Measurements from ENCODE around the gene SMAP1.

The SMAP1 gene

DNA sequence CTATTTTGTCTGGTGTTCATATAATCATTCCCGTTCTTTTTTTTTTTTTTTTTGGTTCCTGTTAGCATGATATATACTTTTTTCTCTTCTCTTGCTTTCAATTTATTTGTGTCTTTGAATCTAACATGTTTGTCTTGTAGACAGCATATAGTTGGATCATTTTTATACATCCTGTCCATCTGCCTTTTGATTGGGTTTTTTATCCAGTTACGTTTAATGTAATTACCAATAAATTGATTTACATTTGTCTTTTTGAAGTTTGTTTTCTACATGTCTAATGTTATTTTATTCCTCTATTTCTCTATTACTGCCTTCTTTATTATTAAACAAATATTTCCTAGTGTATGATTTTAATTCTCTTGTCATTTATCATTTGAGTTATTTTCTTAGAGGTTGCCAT is 204.8 kb downstream of the SMAP1 start:
- no peak for DNase-seq (ENCODE audit: low read depth, low spot score)
- H3K9me3 ChIP-seq (ENCODE audit: insufficient read depth, low read length) = peaks cover 19% of the 10 kb centered on the region
- no peaks in the 10 kb centered on the region for H3K4me1 ChIP-seq (ENCODE audit: insufficient read depth, insufficient read length)
- H3K36me3 ChIP-seq (ENCODE audit: insufficient read depth, insufficient read length, low read length) = no peaks in the 10 kb centered on the region
- H3K27me3 ChIP-seq (ENCODE audit: insufficient read depth, insufficient read length) = no peaks in the 10 kb centered on the region
- no peak overlapping the region for H3K4me3 ChIP-seq (ENCODE audit: insufficient read length, low read depth)
- no peak overlapping the region for H3K9ac ChIP-seq (ENCODE audit: insufficient read length, low read depth)
- no peak for TF ChIP-seq ZNF274 (IDR thresholded peaks at IDR 0.05; ENCODE audit: low read depth, low read length)
- no peak for TF ChIP-seq SUZ12 (IDR thresholded peaks at IDR 0.05; ENCODE audit: extremely low read depth, insufficient read depth, insufficient read length)
- no peak for TF ChIP-seq YY1 (IDR thresholded peaks at IDR 0.05; ENCODE audit: insufficient read depth, insufficient read length)

DNA sequence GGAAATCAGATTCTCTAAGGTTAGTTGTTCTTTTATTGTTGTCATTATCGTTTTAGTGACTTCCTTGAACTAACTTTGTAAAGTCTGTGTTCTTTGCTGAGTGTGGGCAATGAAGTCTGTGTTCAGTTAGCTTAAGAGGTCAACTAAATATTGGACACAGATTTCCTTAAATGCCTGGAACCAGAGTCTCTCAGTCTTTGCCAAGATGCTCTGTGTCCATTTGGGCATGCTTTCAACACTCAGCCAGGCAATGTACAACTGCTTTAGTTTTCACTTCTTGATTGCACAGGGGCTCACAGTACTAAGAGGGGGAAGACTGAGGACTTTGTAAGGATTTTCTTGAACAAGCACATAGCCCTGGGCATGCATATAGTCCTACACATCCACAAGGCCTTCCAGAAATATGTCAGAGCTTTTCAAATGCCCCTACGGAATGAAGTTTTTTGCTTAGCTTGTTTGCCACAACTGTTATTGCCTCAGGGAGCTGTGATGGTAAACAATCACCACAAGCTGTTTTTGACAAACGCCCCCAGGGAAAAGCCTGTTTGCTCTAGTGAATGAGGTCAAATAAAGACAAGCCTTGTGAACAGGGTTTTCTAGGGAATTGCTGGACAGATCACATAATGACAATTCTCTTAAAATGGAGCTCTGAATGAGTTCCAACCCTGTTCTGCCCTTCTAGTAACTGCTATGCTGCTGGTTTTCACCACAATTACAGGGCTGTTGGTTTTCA is 206.7 kb downstream of the SMAP1 start:
- H3K9ac ChIP-seq (ENCODE audit: insufficient read length, low read depth) = no peak overlapping the region
- TF ChIP-seq SUZ12 (IDR thresholded peaks at IDR 0.05; ENCODE audit: extremely low read depth, insufficient read depth, insufficient read length) (no peak), YY1 (IDR thresholded peaks at IDR 0.05; ENCODE audit: insufficient read depth, insufficient read length) (no peak), ZNF274 (IDR thresholded peaks at IDR 0.05; ENCODE audit: low read depth, low read length) (no peak)
- DNase-seq (ENCODE audit: low read depth, low spot score) = no peak
- no peaks in the 10 kb centered on the region for H3K4me1 ChIP-seq (ENCODE audit: insufficient read depth, insufficient read length)
- H3K4me3 ChIP-seq (ENCODE audit: insufficient read length, low read depth) = no peak overlapping the region
- H3K9me3 ChIP-seq (ENCODE audit: insufficient read depth, low read length) = peaks cover 19% of the 10 kb centered on the region
- H3K36me3 ChIP-seq (ENCODE audit: insufficient read depth, insufficient read length, low read length) = no peaks in the 10 kb centered on the region
- no peaks in the 10 kb centered on the region for H3K27me3 ChIP-seq (ENCODE audit: insufficient read depth, insufficient read length)

GRCh38 chr6:70879496-70879895 is 211.8 kb downstream of the SMAP1 start:
- no peaks in the 10 kb centered on the region for H3K4me1 ChIP-seq (ENCODE audit: insufficient read depth, insufficient read length)
- H3K27me3 ChIP-seq (ENCODE audit: insufficient read depth, insufficient read length) = no peaks in the 10 kb centered on the region
- DNase-seq (ENCODE audit: low read depth, low spot score) = no peak
- no peak overlapping the region for H3K4me3 ChIP-seq (ENCODE audit: insufficient read length, low read depth)
- TF ChIP-seq SUZ12 (IDR thresholded peaks at IDR 0.05; ENCODE audit: extremely low read depth, insufficient read depth, insufficient read length) (no peak), YY1 (IDR thresholded peaks at IDR 0.05; ENCODE audit: insufficient read depth, insufficient read length) (no peak), ZNF274 (IDR thresholded peaks at IDR 0.05; ENCODE audit: low read depth, low read length) (no peak)
- no peaks in the 10 kb centered on the region for H3K36me3 ChIP-seq (ENCODE audit: insufficient read depth, insufficient read length, low read length)
- H3K9me3 ChIP-seq (ENCODE audit: insufficient read depth, low read length) = no peaks in the 10 kb centered on the region
- no peak overlapping the region for H3K9ac ChIP-seq (ENCODE audit: insufficient read length, low read depth)

DNA sequence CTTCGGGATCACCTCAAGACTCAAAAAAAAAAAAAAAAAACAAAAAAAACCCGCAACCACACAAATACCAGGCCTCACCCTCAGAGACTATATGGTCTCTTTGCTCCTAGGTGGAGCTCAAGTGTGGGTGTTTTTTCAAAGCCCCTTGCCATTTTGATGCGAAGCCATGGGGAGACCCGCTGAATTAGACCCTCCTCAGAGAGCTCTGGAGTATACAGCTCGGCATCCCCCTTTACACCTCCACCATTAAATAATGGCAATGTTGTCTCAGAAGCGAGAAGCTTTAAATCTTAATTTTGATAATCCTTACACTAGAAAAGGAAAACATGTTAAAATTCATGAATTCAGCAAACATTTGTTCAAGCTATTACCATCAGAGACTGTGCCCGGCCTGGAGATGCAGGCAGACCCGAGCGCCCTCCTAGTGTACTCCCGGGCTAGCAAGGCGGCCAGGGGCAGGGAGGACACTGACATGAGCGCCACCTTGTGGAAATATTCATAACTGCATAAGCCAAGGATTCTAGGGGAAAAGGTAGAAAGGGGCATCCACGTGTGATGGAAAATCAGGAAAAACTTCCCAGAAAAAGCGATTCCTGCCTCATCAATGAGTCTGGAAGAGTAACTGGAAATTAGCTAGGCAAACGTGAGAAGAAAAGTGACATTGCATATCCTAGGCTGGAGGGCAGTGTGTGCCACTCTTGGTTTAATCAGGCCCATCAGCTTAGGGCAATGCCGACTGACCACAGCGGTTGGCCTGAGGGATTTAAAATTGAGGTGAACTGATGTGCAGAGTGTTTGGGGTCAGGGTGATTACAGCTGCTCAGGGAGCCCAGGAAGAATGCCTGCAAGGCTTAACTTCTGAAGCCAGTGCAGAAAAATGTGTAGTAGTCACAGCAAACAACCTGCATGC is 216.6 kb downstream of the SMAP1 start:
- peak; percentile 58 for DNase-seq (ENCODE audit: low read depth, low spot score)
- Histone ChIP-seq H3K27me3 (ENCODE audit: insufficient read depth, insufficient read length) (no peaks in the 10 kb centered on the region), H3K9ac (ENCODE audit: insufficient read length, low read depth) (no peak overlapping the region), H3K4me3 (ENCODE audit: insufficient read length, low read depth) (no peak overlapping the region), H3K4me1 (ENCODE audit: insufficient read depth, insufficient read length) (no peaks in the 10 kb centered on the region), H3K9me3 (ENCODE audit: insufficient read depth, low read length) (no peaks in the 10 kb centered on the region), H3K36me3 (ENCODE audit: insufficient read depth, insufficient read length, low read length) (no peaks in the 10 kb centered on the region)
- TF ChIP-seq YY1 (IDR thresholded peaks at IDR 0.05; ENCODE audit: insufficient read depth, insufficient read length) = no peak
- no peak for TF ChIP-seq ZNF274 (IDR thresholded peaks at IDR 0.05; ENCODE audit: low read depth, low read length)
- no peak for TF ChIP-seq SUZ12 (IDR thresholded peaks at IDR 0.05; ENCODE audit: extremely low read depth, insufficient read depth, insufficient read length)

- Histone ChIP-seq H3K27me3 (ENCODE audit: insufficient read depth, insufficient read length) (no peaks in the 10 kb centered on the region), H3K4me1 (ENCODE audit: insufficient read depth, insufficient read length) (no peaks in the 10 kb centered on the region), H3K9ac (ENCODE audit: insufficient read length, low read depth) (no peak overlapping the region), H3K9me3 (ENCODE audit: insufficient read depth, low read length) (no peaks in the 10 kb centered on the region), H3K36me3 (ENCODE audit: insufficient read depth, insufficient read length, low read length) (no peaks in the 10 kb centered on the region), H3K4me3 (ENCODE audit: insufficient read length, low read depth) (no peak overlapping the region)
- TF ChIP-seq YY1 (IDR thresholded peaks at IDR 0.05; ENCODE audit: insufficient read depth, insufficient read length) (no peak), SUZ12 (IDR thresholded peaks at IDR 0.05; ENCODE audit: extremely low read depth, insufficient read depth, insufficient read length) (no peak), ZNF274 (IDR thresholded peaks at IDR 0.05; ENCODE audit: low read depth, low read length) (no peak)
- DNase-seq (ENCODE audit: low read depth, low spot score) = no peak
Measured at GRCh38 chr6:70886071-70886470, 218.4 kb downstream of the SMAP1 start.

- no peaks in the 10 kb centered on the region for H3K9me3 ChIP-seq (ENCODE audit: insufficient read depth, low read length)
- H3K36me3 ChIP-seq (ENCODE audit: insufficient read depth, insufficient read length, low read length) = no peaks in the 10 kb centered on the region
- DNase-seq (ENCODE audit: low read depth, low spot score) = no peak
- no peak overlapping the region for H3K4me3 ChIP-seq (ENCODE audit: insufficient read length, low read depth)
- no peak for TF ChIP-seq YY1 (IDR thresholded peaks at IDR 0.05; ENCODE audit: insufficient read depth, insufficient read length)
- no peaks in the 10 kb centered on the region for H3K4me1 ChIP-seq (ENCODE audit: insufficient read depth, insufficient read length)
- H3K27me3 ChIP-seq (ENCODE audit: insufficient read depth, insufficient read length) = no peaks in the 10 kb centered on the region
- no peak overlapping the region for H3K9ac ChIP-seq (ENCODE audit: insufficient read length, low read depth)
Measured at GRCh38 chr6:70886661-70887060, 219.0 kb downstream of the SMAP1 start.

GRCh38 chr6:70889270-70889669 is 221.6 kb downstream of the SMAP1 start:
- Histone ChIP-seq H3K4me1 (ENCODE audit: insufficient read depth, insufficient read length) (no peaks in the 10 kb centered on the region), H3K27me3 (ENCODE audit: insufficient read depth, insufficient read length) (no peaks in the 10 kb centered on the region), H3K9ac (ENCODE audit: insufficient read length, low read depth) (no peak overlapping the region), H3K4me3 (ENCODE audit: insufficient read length, low read depth) (no peak overlapping the region), H3K36me3 (ENCODE audit: insufficient read depth, insufficient read length, low read length) (no peaks in the 10 kb centered on the region), H3K9me3 (ENCODE audit: insufficient read depth, low read length) (no peaks in the 10 kb centered on the region)
- DNase-seq (ENCODE audit: low read depth, low spot score) = no peak
- no peak for TF ChIP-seq ZNF274 (IDR thresholded peaks at IDR 0.05; ENCODE audit: low read depth, low read length)
- no peak for TF ChIP-seq YY1 (IDR thresholded peaks at IDR 0.05; ENCODE audit: insufficient read depth, insufficient read length)
- TF ChIP-seq SUZ12 (IDR thresholded peaks at IDR 0.05; ENCODE audit: extremely low read depth, insufficient read depth, insufficient read length) = no peak
